ENCODE results near the gene DRD1.

Gene DRD1

GRCh38 chr5:175484322-175484721 is 40.3 kb upstream of the DRD1 start:
- Histone ChIP-seq H3K4me2 (ENCODE audit: low read length) (no peak overlapping the region), H3K27ac (no peak overlapping the region), H3K4me1 (peaks cover 6% of the 10 kb centered on the region), H3K9ac (no peak overlapping the region), H3K27me3 (ENCODE audit: control insufficient read depth, insufficient read depth, low read length) (no peaks in the 10 kb centered on the region), H3K9me3 (ENCODE audit: control insufficient read depth, low read length) (no peaks in the 10 kb centered on the region), H2AFZ (no peak overlapping the region), H3K79me2 (peaks cover 49% of the 10 kb centered on the region), H3K4me3 (ENCODE audit: low read depth, low read length) (no peak overlapping the region), H3K36me3 (ENCODE audit: control insufficient read depth, insufficient read depth, low read length) (no peaks in the 10 kb centered on the region)
- TF ChIP-seq CTCF (IDR thresholded peaks at IDR 0.05), result no peak

GRCh38 chr5:175483337-175483736 is 39.4 kb upstream of the DRD1 start:
- no peak overlapping the region for H2AFZ ChIP-seq
- TF ChIP-seq CTCF (IDR thresholded peaks at IDR 0.05), result no peak
- H3K4me3 ChIP-seq (ENCODE audit: low read depth, low read length), result no peak overlapping the region
- no peak overlapping the region for H3K9ac ChIP-seq
- no peak overlapping the region for H3K27ac ChIP-seq
- H3K4me1 ChIP-seq, result peaks cover 6% of the 10 kb centered on the region
- no peaks in the 10 kb centered on the region for H3K27me3 ChIP-seq (ENCODE audit: control insufficient read depth, insufficient read depth, low read length)
- H3K36me3 ChIP-seq (ENCODE audit: control insufficient read depth, insufficient read depth, low read length), result no peaks in the 10 kb centered on the region
- H3K9me3 ChIP-seq (ENCODE audit: control insufficient read depth, low read length), result no peaks in the 10 kb centered on the region
- H3K79me2 ChIP-seq, result peaks cover 54% of the 10 kb centered on the region
- H3K4me2 ChIP-seq (ENCODE audit: low read length), result no peak overlapping the region

GRCh38 chr5:175479125-175479881 is 35.3 kb upstream of the DRD1 start:
- Histone ChIP-seq H3K79me2 (peaks cover 45% of the 10 kb centered on the region), H3K36me3 (ENCODE audit: control insufficient read depth, insufficient read depth, low read length) (no peaks in the 10 kb centered on the region), H3K4me2 (ENCODE audit: low read length) (peak overlapping the region; percentile 72), H3K9ac (peak overlapping the region; percentile 22), H3K4me1 (peaks cover 6% of the 10 kb centered on the region), H3K27ac (peak overlapping the region; percentile 48), H3K9me3 (ENCODE audit: control insufficient read depth, low read length) (no peaks in the 10 kb centered on the region), H2AFZ (peak overlapping the region; percentile 72), H3K27me3 (ENCODE audit: control insufficient read depth, insufficient read depth, low read length) (no peaks in the 10 kb centered on the region), H3K4me3 (ENCODE audit: low read depth, low read length) (peak overlapping the region; percentile 70)
- TF ChIP-seq CTCF (IDR thresholded peaks at IDR 0.05), result no peak

DNA sequence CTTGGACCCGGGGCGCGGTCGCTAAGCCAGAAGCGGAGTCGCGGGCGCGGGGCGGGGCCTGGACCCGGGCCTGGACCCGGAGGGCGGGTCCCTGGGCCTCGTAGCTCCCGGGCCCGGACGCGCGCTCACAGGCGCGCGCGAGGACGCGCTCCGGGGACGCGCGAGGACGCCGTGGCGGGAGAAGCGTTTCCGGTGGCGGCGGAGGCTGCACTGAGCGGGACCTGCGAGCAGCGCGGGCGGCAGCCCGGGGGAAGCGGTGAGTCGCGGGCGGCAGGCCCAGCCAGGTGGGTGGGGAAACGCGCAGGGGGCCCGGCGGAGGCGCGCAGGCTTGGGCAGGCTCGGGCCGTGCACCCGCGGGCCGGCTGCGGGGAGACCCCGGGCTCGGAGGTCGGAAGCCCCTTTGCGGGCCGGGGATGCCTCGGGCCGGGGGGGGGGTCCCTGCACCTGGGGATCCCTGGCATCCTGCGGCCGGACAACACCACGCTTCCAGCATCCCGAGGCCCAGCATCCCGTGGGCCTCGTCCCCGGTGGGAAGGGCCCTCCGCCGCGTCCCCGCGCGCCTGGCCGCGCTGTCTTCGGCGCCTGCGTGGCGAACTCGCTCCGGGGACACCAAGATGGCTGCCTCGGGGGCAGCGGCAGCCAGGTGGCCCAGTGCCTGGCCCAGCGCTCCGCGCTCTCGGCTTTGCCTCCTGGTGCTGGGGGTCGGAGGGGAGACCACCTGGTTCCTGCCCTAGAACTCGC is 34.6 kb upstream of the DRD1 start, which contains the start of gene SFXN1:
SFXN1 (plus strand) TSS at position 177 of the 741 bp plus-strand sequence. CDS start 13,544 bp downstream, outside the sequence.
- Histone ChIP-seq H3K9me3 (ENCODE audit: control insufficient read depth, low read length) (no peaks in the 10 kb centered on the region), H3K4me1 (peaks cover 6% of the 10 kb centered on the region), H3K27ac (peak within 1 kb of the TSS; percentile 48), H3K4me3 (ENCODE audit: low read depth, low read length) (peak within 1 kb of the TSS; percentile 70), H3K9ac (peak within 1 kb of the TSS; percentile 22), H3K27me3 (ENCODE audit: control insufficient read depth, insufficient read depth, low read length) (no peaks in the 10 kb centered on the region), H3K79me2 (peaks cover 38% of the 10 kb centered on the region), H3K4me2 (ENCODE audit: low read length) (peak within 1 kb of the TSS; percentile 72), H2AFZ (peak within 1 kb of the TSS; percentile 72), H3K36me3 (ENCODE audit: control insufficient read depth, insufficient read depth, low read length) (no peaks in the 10 kb centered on the region)
- TF ChIP-seq CTCF (IDR thresholded peaks at IDR 0.05), result no peak

Data from parathyroid adenoma (tissue), 2 donors.